Suppressor macrophage treated with lipopolysaccharide for 1 hour (primary cell): ENCODE measurements around the gene RNF157.
A peak's percentile ranks its signal among the peaks of the same experiment; 100 is the strongest.
"Not testable (repeated sequence)": the region's sequence is repeated elsewhere in the genome, so short reads cannot be mapped to it uniquely, and the experiment has no call there.

ENCODE experiments used
- DNase-seq, 3 donors: peaks; one replicate each; pipeline ENCODE4 v3.0.0-alpha.2; 2020 to 2022

Gene RNF157

DNA sequence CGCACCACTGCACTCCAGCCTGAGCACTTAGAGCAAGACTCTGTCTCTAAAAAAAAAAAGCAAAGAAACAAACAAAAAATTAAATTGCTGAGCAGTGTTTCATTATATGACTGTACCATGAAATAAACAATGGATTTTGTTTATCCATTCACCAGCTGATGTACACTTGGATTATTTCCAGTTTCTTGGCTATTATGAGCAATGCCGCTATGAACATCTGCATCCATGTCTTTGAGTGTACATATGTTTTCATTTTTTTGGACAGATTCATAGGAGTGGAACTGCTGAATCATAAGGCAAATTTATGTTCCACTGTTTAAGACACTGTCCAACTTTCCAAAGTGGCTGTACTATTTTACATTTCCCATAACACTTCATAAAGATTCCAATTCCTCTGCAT lies 8.0 kb downstream of the RNF157 start:
- no peak for DNase-seq

DNA sequence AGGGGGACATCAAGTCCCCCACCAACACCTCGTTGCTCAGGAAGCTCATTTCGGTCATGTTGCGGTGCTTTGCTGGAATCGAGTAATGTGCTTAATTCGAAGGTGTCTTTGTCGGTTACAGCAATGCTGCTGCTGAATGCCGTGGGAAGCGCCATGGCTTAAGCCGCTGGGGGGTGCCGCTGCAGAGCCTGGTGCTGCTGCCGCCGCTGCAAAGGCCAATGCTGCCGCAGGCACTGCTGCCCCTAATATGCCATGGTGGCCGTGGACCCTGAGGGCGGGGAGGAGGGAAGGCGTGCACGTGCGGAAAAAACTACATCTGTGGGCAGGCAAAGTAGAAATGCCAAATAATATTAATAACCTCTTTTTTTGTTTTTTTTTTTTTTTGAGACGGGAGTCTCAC lies 13.5 kb downstream of the RNF157 start:
- DNase-seq: not testable (repeated sequence)

DNA sequence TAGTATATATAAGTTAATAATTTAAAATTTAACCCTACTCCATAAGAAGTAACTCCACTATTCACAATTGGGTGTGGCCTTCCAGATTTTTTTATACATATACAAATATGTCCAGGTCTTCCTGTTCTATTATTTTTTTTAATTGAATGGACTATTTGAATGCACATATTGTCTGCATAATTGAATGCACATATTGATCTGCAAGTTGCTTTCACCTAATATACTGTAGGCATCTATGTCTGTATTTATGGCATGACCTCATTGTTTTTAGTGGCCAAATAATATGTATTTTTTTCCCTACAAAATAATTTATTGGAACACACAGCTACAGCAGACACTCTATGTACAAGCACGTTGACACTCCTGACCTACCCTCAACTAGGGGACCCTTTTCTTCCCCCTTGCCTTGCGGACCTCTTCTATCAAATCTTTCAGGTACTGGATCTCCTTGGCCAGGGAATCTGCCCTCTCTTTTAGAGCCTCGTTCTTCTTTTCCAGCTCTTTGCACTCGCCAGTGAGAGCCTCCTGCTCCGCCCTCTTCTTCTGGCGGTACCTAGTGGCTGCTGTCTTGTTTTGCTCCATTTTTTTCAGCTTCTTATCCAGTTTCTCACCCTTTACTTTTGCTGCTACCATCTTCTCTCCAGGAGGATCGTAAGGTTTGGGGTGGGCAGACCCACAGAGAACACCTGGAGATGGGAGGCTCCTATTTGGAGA lies 14.8 kb downstream of the RNF157 start:
- not testable (repeated sequence) for DNase-seq

DNA sequence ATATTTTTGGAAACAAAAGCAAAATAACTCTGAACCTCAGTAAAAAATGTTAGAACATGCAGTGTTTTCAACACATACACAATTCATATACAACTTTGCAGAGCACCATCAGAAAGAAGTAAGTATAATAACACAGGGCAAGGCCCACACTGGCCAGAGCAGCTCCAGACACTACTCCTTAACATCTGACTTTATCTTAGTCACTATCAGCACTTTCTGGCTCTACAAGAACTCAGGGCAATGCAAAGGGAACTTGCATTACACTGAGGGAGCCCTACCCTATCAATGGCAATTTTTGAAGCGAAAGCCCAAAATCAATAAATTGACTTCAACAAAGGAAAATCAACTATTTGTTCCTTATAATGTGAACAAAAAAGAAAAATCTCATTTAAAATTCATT lies 16.5 kb downstream of the RNF157 start:
- DNase-seq: no peak

DNA sequence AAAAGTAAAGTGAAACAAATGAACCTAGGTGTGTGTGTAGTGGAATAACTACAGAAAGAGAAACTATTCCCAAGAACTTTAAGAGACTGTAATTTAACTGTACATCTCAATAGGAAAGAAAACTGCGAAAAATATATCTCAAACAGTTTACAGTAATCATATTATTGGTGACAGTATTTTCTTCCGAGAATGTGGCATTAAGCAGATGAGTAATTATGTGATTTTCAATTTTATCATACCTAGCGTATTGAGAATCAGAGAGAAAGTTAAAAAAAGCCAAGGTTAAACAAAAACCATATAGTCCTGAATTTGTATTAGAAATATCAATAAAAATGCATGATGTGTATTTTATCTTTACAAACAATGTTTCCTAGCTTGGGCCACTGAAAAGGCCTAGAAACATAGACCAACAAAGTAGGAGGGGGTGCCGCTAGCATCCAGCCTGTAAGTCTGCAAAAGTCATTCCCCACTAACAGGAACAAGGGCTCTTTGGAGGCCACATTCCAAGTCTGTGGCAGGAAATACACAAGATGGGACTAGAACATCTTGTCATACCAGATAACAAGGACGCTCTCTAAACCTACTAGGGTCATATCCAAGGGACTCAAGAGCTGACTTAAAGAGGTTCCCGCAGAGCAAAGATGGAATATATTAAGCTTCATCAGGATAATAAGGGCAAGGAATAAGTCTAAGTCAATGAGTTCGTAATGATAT lies 20.5 kb downstream of the RNF157 start:
- no peak for DNase-seq

DNA sequence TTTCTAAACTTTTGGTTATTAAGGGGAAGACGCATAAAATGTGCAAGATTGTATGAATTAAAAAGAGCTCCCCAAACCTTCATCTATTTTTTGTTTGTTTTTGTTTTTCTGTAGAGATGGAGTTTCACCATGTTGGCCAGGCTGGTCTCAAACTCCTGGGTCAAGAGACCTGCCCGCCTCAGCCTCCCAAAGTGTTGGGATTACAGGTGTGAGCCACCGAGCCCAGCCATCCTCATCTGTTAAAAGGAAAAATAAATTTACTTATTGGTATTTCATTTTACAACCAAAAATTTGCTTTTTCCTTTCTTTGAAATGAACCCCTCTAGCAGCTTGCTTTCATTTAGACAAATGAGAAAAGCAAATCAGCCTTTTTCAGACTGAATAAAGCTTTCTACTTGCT lies 23.2 kb downstream of the RNF157 start:
- DNase-seq: no peak

DNA sequence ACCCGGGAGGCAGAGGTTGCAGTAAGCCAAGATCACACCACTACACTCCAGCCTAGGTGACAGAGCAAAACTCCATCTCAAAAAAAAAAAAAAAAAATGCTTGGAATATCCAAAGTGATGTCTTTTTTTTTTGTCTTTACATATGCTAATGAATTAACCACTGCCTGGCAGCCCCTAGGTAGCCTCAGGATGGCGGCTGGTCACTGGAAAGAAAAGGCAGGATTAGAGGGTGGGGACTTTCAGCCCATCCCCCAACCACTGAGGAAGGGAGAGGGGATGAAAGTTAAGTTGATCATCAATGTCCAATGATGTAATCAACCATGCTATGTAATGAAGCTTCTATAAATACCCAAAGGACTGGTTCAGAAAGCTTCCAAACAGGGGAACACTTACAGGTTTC lies 26.8 kb downstream of the RNF157 start:
- DNase-seq: no peak

DNA sequence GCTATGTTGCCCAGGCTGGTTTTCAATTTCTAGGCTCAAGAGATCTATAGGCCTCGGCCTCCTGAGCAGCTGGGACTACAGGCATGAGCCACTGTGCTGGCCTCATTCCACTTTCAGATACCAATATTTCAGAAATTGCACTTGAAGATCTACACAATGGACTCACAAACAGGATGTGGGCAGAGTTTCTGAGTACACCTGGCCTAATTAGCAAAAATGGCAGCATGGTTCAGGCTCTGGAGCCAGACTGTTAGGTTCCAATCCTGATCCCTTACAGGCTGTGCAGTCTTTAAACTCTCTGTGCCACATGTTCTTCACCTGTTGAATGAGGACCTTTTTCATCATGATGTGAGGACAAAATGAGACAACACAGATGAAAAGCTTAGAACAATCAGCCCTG lies 32.2 kb downstream of the RNF157 start:
- no peak for DNase-seq

DNA sequence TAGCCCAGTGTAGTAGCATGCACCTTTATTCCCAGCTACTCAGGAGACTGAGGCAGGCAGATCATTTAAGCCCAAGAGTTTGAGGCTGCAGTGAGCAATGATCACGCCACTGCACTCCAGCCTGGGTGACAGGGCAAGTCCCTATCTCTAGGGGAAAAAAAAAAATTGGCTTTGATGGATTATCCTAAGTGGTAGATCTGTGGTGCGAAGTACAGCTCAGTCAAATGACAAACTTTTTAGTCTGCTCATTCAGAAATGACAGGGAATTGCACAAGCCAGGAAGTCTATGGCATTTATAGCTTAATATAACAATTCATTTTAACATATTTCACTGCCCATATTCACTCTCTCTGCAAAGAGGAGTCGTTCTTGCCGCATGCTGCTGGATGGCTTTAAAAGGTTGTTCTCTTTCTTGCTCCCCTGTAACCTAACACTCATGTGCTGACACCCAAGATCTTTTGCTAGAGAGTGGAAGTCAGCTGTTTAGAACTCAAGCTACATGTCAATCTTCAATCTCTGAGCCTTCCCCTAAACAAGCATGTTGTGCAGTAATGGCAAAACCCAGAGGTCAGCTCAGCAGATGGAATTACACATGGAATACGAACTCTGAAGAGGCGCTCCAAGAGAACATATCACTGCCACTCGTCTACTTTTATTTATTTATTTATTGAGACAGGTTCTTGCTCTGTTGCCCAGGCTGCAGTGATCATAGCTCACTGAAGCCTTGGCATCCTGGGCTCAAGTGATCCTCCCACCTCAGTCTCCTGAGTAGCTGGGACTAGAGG lies 32.8 kb downstream of the RNF157 start:
- DNase-seq: no peak

DNA sequence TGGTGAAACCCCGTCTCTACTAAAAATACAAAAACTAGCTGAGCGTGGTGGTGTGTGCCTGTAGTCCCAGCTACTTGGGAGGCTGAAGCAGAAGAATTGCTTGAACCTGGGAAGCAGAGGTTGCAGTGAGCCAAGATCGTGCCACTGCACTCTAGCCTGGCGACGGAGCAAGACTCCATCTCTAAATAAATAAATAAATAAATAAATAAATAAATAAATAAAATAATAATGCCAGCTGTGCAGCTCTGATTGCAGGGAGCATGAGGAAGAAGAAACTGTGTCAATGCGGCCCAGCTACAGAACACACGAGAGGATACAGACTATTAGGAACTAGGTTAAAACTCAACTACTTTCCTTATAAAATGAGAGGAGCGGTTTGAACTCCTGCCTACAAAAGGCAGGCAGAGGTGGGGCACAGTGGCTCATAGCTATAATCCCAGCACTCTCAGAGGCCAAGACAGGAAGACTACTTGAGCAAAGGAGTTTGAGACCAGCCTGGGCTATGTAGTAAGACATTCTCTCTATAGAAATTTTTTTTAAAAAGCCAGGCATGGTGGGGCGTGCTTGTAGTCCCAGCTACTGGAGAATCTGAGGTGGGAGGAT lies 34.6 kb downstream of the RNF157 start:
- not testable (repeated sequence) for DNase-seq

DNA sequence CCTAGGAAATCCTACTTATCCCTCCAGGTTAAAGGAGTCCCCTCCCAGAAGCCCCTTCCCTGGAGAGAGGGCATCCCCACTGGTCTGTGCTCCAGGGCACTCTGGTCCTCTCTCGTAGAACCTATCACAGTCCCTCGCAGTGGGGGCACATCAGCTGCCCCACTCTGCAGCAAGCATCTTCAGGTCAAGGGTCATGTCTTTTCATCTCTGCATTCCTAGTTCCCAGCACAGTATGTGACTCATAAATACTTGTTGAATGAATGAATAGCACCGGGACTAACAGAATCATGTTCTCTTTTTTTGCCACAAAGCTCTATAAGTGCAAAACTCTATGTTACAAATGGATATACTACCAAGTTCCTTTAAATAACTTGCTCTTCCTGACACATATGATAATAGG lies 36.0 kb downstream of the RNF157 start:
- DNase-seq: peak; percentile 4 to 43 (median 20)

DNA sequence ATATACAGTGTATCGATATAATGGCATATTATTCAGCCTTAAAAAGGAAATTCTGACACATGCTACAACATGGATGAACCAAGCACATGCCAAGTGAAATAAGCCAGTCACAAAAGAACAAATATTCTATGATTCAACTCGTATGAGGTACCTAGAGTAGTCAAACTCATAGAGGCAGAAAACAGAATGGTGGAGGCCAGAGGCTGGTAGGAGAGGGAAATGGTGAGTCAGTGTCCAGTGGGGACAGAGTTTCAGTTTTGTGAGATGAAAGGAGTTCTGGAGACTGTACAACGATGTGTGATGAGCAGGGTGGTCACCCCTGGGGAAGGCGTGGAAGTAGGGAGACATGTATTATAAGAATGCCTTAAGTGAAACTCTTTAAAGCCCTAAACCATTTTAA lies 39.9 kb downstream of the RNF157 start:
- DNase-seq: peak in 1 of 3 donors; percentile 10

DNA sequence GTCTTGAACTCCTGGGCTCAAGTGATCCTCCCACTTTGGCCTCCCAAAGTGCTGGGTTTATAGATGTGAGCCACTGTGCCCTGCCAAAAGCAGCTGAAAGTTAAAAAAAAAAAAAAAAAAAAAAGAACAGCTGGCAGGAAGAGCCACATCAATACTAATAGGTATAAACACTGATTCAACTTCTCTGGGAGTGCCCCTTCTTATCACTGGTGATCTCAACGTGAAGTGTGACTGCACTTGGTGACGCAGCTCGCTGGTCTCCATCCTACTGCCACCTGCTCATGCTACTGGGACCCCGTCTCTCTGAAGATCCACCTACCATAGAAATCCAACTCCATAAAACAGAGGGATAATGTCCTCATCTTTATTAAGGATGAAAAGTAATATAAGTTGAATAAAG lies 40.8 kb downstream of the RNF157 start:
- DNase-seq: no peak

DNA sequence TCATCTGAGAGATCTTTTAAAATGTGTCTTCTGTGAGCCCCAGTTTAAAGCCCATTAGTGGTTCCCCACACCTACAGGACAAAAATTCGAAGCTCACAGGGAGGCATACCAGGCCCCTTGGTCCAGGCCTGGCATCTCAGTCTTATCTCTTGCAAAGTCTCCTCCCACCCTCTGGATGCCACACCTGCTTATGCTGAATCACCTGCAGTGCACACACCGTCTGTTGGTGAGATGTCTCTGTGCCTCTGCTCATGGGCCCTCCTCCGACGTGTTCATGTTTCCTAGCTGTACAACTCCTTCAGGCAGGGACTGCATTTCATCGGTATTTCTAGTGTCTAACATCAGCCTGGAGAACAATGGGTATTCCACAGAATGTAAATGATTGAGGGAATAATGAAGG lies 41.6 kb downstream of the RNF157 start:
- no peak for DNase-seq

DNA sequence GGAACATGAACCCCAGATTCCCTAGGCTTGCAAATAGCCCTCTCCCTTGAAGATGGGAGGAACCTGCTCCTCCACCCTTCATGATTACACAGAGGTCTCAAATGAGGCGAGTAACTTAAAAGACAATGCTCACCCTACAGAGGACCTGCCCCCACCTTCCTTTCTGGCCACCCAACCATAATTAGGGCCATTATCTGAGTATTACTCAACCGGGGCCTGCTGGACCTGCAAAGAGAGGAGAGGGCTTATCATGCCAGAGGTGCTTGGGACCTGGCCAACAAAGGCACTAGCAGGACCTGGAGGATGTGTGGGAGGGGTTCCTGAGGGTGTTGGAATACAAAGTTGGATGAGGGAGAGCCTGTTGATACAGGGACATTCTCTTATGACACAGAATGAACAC lies 42.4 kb downstream of the RNF157 start:
- no peak for DNase-seq

DNA sequence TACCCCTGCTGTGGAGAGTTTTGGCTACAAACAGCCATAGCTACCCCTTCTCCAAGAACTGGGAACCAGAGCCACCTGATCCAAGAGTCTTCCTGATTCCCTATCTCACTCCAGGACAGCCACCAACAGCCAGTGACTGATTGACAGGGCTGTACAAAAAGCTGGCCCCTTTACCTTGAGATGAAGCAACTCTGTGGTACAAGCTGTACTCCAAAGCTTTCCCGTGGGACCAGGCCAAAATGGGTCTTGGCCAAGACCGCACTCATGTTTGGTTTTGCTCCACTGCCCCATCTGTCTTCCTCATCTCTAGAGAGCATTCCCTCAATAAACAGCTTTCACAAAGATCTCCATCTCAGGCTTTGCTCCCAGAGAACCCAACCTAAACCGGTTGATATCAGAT lies 43.6 kb downstream of the RNF157 start:
- DNase-seq: no peak

DNA sequence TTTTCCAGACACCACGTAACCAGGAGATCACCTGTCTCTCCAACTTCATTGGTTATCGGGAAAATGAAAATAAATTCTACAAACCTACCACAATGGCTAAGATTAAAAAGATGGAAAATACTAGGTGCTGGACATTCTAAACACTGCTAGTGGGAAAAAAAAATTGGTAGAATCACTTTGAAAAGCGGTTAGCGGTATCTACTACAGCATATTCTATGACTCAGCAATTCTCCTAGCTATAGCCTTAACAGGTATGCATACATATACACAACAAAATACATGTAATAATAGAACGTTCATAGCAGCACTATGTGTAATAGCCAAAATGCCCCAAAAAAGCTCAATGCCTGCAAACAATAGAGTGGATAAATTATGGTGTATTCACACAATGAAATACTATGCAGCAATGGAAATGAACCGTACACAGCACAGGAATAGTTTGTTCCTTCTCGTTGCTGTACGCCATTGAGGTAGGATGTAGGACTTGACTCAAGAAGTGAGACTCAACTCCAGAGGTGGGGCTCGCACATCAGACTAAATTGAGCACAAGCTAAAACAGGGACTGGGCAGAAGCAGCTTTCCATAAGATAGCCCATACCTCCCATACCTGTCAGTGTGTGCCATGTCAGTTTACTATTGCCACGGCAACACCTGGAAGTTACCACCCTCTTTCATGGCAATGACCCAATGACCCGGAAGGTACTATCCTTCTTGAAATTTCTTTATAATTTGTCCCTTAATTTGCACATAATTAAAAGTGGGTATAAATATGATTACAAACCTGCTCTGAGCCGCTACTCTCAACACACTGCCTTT lies 44.8 kb downstream of the RNF157 start:
- no peak for DNase-seq

DNA sequence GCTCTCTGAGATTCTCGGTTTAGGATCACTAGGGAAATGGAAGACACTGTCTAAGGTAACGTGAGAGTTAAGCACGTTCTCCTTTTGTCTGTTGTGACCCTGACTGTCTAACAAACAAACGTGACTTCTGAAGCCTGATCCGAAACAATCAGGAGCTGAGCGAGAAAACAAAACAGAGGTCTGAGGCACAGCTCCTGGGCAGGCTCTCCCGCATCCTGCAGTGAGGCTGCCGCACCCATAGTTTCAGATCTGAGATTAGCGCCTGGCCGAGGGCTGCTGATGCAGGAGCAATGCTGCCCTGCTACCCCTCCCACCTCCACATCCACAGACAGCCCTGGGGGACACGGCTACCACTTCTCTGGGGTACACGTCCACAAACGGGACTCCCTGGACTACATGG lies 46.7 kb downstream of the RNF157 start:
- DNase-seq: no peak

DNA sequence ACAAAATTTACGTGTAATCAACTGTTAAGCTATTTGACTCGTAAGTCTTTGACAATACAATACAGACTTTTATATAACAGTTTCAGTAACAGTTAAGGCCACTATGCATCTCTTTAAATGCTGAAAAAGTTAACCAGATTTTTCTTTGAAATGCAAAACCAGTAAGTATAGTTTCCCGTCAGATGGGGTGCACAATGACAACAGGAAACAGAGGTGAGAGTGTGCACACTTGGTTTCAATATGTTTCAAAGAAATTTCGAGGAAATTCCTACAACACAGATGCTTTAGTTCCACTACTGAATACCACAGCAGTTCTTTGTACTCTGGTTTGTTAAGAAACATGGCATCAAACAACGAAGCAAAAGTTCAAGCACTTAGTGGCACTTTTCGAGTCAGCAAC lies 48.4 kb downstream of the RNF157 start:
- no peak for DNase-seq

DNA sequence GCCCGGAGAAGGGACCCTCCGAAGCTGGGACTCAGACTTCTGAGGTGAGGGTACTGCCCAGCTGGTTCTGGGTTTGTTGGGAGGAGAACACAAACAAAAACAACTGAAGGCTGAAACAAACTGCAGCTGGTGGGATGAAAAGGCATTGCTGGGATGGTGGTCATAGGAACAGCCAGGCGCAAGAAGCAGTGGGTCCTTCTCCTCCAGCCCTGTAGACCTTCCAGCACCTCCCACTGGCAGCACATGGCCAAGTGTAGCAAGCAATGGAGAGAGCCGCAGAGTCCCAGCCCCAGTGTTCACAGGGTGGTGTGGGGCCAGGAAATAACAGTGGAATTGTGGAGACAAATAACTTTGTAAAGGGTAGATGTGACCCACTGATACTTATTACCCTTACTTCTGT lies 50.6 kb downstream of the RNF157 start:
- DNase-seq: no peak

DNA sequence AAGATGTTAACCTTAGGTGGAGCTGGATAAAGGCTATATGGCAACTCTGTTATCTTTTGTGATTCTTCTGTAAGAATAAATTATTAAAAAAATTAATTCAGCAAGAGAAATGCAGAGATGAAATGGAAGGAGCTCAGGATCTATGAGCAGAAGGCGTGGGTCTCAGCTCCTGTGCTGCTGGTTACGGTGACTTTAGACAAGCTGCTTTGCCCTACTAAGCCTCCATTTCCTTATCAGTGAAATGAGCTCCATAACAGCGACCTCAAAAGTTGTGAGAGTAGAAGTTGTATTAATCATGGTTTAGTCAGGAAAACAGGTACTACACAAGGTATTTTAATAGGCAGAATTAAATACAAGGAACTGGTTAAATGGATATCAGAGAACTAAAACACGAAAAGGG lies 51.0 kb downstream of the RNF157 start:
- DNase-seq: no peak

DNA sequence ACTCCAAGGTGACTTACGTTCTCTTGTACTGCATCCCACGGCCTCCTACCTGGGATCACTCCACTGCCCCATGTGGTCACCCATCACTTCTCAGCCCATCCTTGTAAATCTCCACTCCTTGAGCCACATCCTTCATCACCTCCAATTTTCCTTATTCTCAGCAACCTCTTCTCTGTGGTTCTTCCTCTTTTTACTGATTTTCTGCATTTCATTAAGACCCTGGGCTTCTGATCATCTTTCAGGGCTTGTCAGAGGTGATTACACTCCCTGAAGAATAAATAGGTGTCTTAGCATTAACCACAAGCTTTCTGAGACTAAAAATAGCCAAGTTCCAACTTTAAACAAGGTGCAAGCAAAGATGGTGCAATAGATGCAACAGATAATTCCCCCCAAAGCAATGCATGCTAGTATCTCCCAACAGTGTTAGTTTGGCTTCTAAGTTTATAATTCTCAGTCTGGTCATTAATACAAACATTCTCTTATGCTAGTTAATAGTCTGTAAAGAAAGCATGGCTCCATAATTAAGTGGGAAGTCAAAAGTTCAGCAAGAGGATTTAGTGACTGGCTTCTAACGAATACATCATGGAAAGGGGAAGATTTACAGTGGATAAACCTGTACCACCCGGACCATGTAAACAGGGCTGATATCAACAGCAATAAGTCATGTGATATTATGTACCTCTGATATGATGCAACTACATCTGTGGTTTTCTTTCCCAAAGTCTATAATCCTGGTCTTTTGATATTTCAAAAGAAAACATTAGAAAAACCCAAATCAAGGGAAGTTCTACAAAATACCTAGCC lies 51.9 kb downstream of the RNF157 start:
- DNase-seq: no peak
